Fibroblast of mammary gland (primary cell): ENCODE measurements around the gene LPP.

Experiments
- DNase-seq: peaks from one replicate; pipeline ENCODE4 v3.0.0-alpha.2; 2010; ENCODE audit warnings: low read depth
- H3K4me3 ChIP-seq: 2 replicates; pipeline ENCODE4 v1.5.1; 2011; ENCODE audit warnings: low read depth, mild to moderate bottlenecking, low read length, moderate library complexity; ENCODE audit not compliant: control insufficient read depth
- TF ChIP-seq, protein P1 (sequence below): conservative IDR thresholded peaks from 2 replicates; pipeline ENCODE4 v1.5.1; 2011; ENCODE audit warnings: low read depth, low read length, inconsistent platforms; ENCODE audit not compliant: control insufficient read depth, insufficient read depth

Gene LPP

DNA sequence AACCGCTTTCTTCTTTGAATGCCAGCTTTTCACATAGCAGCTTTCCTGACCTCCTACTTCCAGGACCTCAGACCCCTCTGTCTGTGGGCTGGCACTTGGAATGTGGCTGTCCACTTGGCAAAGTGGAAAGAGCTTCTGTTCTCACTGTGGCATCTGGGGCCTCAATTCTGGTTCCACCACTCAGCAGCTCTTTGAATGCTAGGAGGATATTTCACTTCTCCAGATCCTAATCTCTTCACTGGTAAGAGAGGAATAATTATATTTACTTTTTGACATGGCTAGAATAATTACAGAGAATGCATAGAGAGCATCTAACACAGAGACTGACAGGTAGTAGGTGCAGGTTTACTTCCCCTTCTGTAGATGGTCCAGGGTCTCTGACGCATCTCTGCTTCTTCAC, 405.9 kb downstream of the LPP start:
- TF ChIP-seq, protein P1, sequence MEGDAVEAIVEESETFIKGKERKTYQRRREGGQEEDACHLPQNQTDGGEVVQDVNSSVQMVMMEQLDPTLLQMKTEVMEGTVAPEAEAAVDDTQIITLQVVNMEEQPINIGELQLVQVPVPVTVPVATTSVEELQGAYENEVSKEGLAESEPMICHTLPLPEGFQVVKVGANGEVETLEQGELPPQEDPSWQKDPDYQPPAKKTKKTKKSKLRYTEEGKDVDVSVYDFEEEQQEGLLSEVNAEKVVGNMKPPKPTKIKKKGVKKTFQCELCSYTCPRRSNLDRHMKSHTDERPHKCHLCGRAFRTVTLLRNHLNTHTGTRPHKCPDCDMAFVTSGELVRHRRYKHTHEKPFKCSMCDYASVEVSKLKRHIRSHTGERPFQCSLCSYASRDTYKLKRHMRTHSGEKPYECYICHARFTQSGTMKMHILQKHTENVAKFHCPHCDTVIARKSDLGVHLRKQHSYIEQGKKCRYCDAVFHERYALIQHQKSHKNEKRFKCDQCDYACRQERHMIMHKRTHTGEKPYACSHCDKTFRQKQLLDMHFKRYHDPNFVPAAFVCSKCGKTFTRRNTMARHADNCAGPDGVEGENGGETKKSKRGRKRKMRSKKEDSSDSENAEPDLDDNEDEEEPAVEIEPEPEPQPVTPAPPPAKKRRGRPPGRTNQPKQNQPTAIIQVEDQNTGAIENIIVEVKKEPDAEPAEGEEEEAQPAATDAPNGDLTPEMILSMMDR: no peak
- no peak for DNase-seq
- no peak overlapping the region for H3K4me3 ChIP-seq

DNA sequence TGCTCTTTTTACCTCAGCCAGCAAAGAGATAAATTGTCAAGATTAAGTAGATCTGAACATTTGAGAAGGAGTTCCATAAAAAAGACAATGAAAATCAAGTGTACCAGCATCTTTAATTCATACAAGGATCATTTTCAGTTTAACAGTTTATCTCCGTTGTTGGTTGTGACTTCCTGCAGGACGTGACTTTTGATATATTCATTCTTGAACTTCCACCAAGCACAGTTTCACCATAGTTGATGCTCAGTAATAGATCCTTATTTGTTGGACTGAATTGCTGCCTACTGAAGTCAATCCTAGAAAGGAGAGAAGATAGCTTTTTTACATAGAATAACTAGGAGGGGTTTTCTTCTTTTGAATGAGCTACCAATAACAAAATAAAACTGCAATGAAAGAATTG, 408.2 kb downstream of the LPP start:
- DNase-seq: no peak
- TF ChIP-seq, protein P1: no peak
- no peak overlapping the region for H3K4me3 ChIP-seq

DNA sequence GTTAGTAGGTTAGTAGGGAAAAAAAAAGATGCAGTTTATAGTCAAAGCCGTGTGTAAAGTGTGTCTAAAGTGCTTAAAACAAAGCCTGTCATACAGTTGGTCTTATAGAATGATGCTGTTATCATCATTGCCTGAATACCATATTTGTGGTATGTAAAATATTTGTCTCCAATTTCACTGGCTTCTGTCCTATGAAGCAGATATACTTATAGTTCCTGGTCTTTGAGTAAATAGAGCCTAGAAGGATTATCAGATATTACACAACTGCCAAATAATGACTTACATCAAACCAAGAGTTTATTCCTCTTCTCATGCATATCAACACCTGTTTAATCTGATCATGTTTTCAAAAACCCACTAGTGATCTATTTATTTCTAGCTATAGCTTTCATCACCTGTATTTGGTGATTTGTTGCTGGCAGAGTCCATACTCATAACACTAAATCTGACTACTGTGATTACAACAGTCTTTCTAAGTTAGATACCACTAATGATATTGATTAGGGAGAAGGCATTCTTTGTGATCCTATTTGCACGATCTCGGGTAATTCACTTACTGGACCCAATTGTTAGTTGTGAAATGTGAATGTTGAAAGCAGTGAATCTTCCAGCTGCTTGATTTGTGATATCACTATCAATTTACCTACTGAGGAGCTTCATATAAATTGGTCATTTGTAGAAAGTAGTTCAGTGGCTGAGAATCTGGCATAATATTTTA, 413.7 kb downstream of the LPP start:
- TF ChIP-seq, protein P1: no peak
- H3K4me3 ChIP-seq: no peak overlapping the region

DNA sequence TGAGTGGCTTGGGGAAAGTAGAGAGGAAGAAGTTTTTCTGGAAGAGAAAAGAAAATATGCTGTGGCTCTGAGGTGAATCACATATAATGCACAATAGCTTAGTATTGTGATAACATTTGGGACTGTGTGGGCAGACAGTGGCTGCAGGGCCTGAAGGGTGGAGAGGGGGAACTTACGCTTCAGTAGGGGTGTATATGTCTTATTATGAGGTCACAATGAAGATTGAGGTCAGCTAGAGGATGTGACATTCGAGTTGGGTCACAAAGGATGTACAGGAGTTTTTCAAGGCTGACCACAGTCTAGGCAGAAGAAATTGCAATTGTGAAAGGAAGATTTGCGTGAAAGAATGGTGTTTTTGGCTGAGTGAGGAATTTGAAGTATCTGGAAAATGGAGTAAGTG, 414.8 kb downstream of the LPP start:
- no peak for DNase-seq
- H3K4me3 ChIP-seq: no peak overlapping the region
- TF ChIP-seq, protein P1: no peak

More for the DNA sequence above, 413.7 kb downstream of the LPP start:
- no peak for DNase-seq

DNA sequence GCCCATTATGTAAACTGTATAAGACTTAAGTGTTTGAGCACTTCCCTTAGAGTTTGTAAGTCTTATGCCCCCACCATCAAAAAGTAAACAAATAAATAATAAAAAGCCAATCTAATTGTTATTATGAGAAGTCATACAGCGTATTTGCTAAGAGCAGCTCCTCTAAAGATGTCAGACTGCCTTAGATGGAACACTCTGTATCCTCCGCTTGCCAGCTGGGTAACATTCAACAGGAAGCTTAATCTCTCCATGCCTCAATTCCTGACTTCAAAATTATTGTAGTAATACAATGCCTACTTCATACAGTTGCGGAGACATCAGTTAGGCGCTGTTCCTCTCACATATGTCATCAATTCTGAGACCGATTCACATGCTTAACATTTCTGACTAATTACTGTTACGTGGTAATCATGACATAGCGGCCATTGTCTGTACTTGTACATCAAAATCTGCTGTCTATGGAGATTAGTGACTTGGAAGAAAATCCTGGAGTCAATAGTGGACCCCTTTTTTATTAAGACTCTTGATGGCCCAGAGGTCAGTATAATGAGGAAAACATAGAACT, 417.7 kb downstream of the LPP start:
- no peak for DNase-seq
- H3K4me3 ChIP-seq: no peak overlapping the region
- TF ChIP-seq, protein P1: no peak

DNA sequence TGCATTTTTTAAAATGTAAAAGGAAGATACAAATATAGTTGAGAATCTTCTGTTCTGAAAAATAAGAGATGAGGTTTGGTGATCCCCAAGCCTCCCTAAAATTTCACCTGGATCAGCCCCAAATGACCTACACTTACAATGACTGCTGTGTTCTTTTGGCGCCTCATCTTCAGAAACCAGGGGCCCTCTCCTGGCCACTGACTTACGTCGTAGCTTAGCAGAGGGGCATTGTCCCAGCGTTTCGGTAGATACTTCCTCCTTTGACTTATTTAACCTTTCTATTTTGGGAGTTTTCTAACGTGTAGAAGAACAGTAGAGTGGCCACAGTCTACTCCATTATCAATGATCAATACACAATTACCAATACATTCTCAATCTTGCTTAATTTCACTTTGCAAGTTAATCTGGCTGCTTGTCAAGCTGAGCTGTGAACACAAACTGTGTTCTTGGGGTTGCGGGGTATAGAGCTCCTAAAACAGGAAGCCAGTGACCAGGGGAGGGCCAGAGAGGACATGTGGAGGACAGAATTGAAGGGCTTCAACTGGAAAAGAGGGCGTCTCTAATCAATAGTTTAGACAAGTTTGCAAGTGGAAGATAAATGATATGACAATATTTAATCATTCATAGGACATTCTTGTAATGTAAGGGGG, 419.5 kb downstream of the LPP start:
- DNase-seq: no peak
- no peak overlapping the region for H3K4me3 ChIP-seq
- TF ChIP-seq, protein P1: no peak

DNA sequence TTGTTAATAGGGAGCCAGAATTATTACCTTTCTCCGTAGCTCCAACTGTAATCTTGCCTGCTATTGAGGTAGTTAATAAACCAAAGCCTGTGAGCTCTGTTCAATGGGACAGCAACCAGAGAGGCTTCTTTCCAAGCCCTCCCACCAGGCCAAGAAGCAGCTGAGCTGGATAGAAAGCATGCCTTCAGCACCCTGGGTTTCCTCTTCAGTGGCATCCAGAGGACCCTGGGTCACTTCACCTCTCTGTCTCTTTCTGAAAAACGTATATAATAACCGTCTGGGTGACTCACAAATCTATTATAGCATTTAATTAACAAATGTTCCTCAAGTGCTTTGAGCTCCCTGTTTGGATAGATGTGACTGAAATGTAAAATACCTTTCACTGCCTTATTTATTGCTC, 420.0 kb downstream of the LPP start:
- no peak overlapping the region for H3K4me3 ChIP-seq
- TF ChIP-seq, protein P1: no peak
- DNase-seq: no peak
